ENCODE measurements around the gene IRF7. TPM values are rescaled to one million over a fixed set of nuclear protein-coding genes. Genes with fewer than 3 reads are reported as not detected.

The IRF7 gene
- total RNA-seq (2022; extraction: Qiagen RNA extraction; ENCODE audit: low read depth): 3.3 to 7.2 TPM (median 6.7 TPM) in 5 replicates

DNA sequence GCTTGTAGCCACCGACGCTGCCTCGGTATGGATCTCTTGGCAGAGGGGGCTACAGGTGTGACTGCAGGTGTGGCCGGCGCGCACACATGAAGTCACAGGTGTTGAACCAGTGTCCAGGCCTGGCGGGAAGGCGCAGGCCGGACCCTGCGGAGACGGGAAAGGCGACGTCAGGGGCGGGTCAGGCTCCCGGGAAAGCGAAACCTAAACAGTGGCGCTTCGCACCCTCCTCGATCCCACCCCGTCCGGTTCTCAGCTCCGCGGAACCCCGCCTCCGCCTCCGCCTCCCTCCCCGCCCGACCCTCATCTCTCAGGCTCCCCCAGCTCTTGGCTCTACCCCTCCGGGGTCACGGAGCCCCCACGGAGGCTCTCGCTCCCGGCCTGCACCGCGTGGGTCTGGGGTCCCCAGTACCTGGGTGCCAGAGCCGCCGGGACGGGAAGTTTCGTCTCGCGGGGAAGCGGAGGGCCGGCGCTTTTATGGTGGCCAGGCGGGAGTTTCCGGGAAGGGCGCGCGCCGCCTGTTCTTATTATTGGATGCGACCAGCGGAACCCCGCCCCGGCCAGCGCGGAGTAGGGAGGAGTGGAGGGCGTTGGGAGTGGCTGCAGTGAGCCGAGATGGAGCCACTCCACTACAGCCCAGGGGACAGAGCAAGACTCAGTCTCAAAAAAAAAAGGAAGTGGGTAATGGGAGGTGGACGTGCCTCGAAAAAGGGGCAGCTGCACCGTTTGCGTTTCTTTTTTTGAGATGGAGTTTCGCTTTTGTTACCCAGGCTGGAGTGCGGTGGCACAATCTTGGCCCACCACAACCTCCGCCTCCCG lies at the start of gene IRF7:
Gene IRF7 (minus strand): TSS at position 447 of the 816 bp plus-strand sequence. CDS start 586 bp downstream, outside the sequence.

DNA sequence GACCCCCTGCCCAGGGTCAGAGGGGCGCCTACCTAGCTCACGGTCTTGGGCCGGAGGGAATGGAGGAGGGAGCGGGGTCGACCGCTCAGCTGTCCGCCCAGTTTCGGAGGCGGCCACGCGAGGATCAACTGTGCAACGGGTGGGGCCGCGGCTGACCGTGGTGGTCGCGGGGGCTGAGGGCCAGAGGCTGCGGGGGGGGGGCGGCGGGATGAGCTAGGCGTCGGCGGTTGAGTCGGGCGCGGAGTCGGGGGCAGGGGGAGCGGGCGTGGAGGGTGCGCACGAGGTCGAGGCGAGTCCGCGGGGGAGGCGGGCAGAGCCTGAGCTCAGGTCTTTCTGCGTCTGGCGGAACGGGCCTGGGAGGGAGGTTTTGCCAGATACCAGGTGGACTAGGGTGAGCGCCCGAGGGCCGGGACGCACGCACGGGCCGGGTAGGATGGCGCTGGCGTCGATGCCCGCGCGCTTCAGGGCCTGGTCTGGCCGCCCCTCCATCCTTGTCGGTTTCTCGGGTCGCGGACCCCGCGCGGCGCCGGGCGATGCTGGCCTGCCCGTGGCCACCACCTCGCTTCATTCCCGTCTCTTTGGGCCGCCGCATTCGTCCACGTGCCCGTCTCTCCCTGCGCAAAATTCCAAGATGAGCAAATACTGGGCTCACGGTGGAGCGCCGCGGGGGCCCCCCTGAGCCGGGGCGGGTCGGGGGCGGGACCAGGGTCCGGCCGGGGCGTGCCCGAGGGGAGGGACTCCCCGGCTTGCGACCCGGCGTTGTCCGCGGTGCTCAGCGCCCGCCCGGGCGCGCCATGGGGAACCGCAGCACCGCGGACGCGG lies 21.0 kb upstream of the IRF7 start, which contains the start of gene DRD4:
Gene DRD4 (plus strand): TSS at position 759 of the 822 bp plus-strand sequence. CDS start 36 bp downstream, at position 795.

DNA sequence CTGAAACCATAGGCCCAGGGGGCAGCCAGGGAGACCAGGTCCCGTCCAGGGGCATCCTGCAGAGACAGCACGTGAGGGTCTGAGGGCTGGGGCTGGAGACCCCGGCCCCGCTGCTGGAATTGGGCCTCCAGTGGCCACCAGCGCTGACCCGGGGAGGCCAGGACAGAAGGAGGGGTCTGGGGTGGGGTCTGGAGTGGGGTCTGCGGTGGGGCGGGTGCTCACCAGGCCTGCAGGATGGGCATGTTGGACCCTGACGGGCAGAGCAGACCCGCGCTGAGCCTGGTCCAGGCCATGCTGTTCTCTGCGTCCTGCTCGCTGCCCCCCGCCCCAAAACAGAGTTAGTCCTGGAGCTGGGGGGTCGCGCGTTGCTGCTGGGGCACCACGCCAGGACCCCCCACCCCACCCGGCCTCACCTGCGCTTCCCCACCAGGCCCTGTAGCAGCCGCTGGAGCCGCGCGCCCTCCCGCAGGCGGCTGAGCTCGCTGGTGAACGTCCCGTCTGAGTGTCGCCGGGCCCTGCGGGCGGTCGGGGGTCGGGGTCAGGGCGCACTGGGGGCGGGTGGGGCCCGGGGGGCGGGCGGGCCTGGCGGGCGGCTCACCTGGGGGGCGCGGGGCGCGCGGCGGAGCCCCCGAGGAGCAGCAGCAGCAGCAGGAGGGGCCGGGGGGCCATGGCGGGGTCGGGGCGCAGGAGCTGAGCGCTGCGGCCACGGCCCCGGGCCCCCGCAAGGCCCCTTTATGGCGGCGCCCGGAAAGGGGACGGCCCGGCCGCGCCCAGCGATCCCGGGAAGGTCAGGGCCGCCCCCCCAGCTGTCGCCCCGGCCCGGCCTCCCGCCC lies 10.9 kb upstream of the IRF7 start, which contains the start of gene SCT:
Gene SCT (minus strand): TSS at position 707 of the 833 bp plus-strand sequence. CDS start 38 bp downstream, at position 669.

DNA sequence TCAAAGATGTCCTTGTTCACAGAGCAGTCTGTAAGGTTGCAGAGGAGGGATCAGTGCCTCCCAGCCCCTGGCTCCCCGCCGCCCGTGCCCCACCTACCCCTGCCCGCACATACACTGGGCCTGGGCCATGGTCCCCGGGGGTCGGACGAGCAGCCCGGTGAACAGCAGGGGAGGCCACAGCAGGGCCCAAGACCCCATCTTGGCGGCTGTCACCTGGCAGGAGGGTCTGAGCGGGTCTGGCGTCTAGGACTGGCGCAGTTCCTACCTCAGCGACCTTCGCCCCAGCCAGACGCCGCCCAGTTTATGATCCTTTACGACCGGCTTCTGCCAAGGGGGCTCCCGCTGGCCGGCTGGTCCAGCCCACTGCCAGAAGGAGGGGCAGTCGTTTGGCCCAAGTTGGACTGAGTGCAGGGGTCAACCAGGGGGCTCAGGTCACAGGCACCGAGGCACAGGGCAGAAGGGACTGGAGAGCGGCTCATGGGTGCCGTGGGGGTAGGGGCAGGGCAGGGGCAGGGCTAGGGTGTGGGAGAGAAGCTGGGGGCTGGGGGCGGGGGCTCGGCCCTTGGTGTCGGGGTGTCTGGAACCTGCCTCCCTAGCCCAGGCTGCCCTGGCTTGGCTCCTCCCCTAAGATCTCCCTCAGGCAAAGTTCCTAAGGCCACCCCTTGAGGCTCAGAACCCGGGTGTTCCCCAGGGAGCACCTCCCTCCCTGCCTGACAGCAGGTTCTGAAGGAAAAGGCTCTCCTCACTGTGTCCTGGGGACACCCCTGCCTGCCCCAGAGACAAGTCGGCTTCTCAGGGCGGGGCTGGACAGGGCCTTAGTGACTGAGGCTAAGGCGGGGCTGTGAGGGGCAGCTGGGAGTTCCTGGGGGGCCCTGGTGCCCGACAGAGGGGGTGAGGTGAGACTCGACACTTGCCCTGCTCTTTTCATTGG lies 9.2 kb upstream of the IRF7 start, which contains the start of gene CDHR5:
Gene CDHR5 (minus strand): TSS at position 251 of the 931 bp plus-strand sequence. CDS start 53 bp downstream, at position 198.

DNA sequence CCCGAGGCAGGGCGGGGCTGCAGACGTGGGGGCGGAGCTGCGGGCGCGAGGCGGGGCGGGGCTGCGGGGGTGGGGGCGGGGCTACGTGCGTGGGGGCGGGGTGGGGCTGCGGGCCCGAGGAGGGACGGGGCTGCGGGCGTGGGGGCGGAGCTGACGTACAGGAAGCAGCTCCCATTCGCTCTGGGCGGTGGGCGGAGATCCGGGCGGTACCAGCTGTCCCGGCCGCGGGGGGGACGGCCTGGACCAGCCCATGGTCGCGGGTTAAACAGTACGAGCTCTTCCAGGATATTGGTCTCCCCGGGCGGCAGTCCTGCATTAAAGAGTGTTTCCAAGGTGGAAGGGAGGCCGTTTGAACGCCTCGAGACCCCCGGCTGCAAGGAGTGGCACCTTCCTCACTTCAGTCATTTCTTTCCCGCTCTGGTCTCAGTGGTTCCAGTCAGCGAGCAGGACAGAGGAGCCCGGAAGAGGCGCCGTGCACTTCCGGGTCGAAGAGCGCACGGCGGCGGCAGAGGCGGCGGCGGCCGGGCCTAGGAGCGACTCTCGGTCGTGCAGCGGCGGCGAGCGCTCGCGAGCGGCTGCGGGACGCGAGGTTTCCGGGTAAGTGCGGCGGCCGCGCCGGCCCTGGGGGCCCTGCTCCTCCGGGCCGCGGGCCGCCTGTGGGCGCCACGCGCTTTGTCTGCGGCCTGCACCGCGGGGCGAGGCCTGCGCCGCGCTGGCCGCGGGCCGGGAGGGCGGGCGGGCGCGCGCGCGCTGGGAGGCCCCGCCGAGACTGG lies 39.6 kb downstream of the IRF7 start, which contains the start of gene PHRF1:
Gene PHRF1 (plus strand): TSS at position 475 of the 773 bp plus-strand sequence. CDS start 5,043 bp downstream, outside the sequence.

Other genes with a start within 250 kb of the IRF7 start
- gene B4GALNT4, start 246.5 kb downstream of the IRF7 start, total RNA-seq (2022; extraction: Qiagen RNA extraction; ENCODE audit: low read depth): 11.3 to 21.7 TPM (median 14.1 TPM) in 5 replicates
- 23.3 to 42.5 TPM (median 38.8 TPM) in 5 replicates for gene PKP3, start 221.7 kb downstream of the IRF7 start, total RNA-seq (2022; extraction: Qiagen RNA extraction; ENCODE audit: low read depth)
- 57.1 to 99.3 TPM (median 83.7 TPM) in 5 replicates for gene SIGIRR, start 201.0 kb downstream of the IRF7 start, total RNA-seq (2022; extraction: Qiagen RNA extraction; ENCODE audit: low read depth)
- 0.44 to 1.5 TPM (median 1.1 TPM) in 5 replicates for gene ANO9, start 173.9 kb downstream of the IRF7 start, total RNA-seq (2022; extraction: Qiagen RNA extraction; ENCODE audit: low read depth)
- 26.9 to 53.0 TPM (median 47.1 TPM) in 5 replicates for gene PTDSS2, start 165.7 kb downstream of the IRF7 start, total RNA-seq (2022; extraction: Qiagen RNA extraction; ENCODE audit: low read depth)
- gene RNH1, start 108.7 kb downstream of the IRF7 start, total RNA-seq (2022; extraction: Qiagen RNA extraction; ENCODE audit: low read depth): 101 to 180 TPM (median 170 TPM) in 5 replicates
- gene HRAS, start 80.4 kb downstream of the IRF7 start, total RNA-seq (2022; extraction: Qiagen RNA extraction; ENCODE audit: low read depth): 79.3 to 152 TPM (median 149 TPM) in 5 replicates
- 0.28 to 1.1 TPM (median 0.82 TPM) in 5 replicates for gene LRRC56, start 78.4 kb downstream of the IRF7 start, total RNA-seq (2022; extraction: Qiagen RNA extraction; ENCODE audit: low read depth)
- 1.5 to 4.4 TPM (median 2.8 TPM) in 5 replicates for gene LMNTD2, start 55.2 kb downstream of the IRF7 start, total RNA-seq (2022; extraction: Qiagen RNA extraction; ENCODE audit: low read depth)
- gene RASSF7, start 55.0 kb downstream of the IRF7 start, total RNA-seq (2022; extraction: Qiagen RNA extraction; ENCODE audit: low read depth): 23.6 to 49.6 TPM (median 43.2 TPM) in 5 replicates
- 20.3 to 39.1 TPM (median 37.2 TPM) in 5 replicates for gene PHRF1, start 39.5 kb downstream of the IRF7 start, total RNA-seq (2022; extraction: Qiagen RNA extraction; ENCODE audit: low read depth)
- 0.04 TPM in 1 of 5 replicates, not detected in the others for gene CDHR5, start 9.0 kb upstream of the IRF7 start, total RNA-seq (2022; extraction: Qiagen RNA extraction; ENCODE audit: low read depth)
- gene SCT, start 11.2 kb upstream of the IRF7 start, total RNA-seq (2022; extraction: Qiagen RNA extraction; ENCODE audit: low read depth): not detected in 5 replicates
- gene DRD4, start 21.3 kb upstream of the IRF7 start, total RNA-seq (2022; extraction: Qiagen RNA extraction; ENCODE audit: low read depth): 0.24 to 0.51 TPM (median 0.35 TPM) in 4 of 5 replicates, not detected in the other
- 23.5 to 35.5 TPM (median 33.7 TPM) in 5 replicates for gene DEAF1, start 79.3 kb upstream of the IRF7 start, total RNA-seq (2022; extraction: Qiagen RNA extraction; ENCODE audit: low read depth)
- gene TMEM80, start 79.9 kb upstream of the IRF7 start, total RNA-seq (2022; extraction: Qiagen RNA extraction; ENCODE audit: low read depth): 5.4 to 11.1 TPM (median 9.6 TPM) in 5 replicates
- gene EPS8L2, start 90.3 kb upstream of the IRF7 start, total RNA-seq (2022; extraction: Qiagen RNA extraction; ENCODE audit: low read depth): 64.8 to 145 TPM (median 118 TPM) in 5 replicates
- 387 to 468 TPM (median 402 TPM) in 5 replicates for gene TALDO1, start 131.5 kb upstream of the IRF7 start, total RNA-seq (2022; extraction: Qiagen RNA extraction; ENCODE audit: low read depth)
- 29.4 to 58.7 TPM (median 49.3 TPM) in 5 replicates for gene GATD1, start 161.5 kb upstream of the IRF7 start, total RNA-seq (2022; extraction: Qiagen RNA extraction; ENCODE audit: low read depth)
- gene CEND1, start 174.1 kb upstream of the IRF7 start, total RNA-seq (2022; extraction: Qiagen RNA extraction; ENCODE audit: low read depth): 2.1 to 2.6 TPM (median 2.4 TPM) in 5 replicates
- gene SLC25A22, start 182.3 kb upstream of the IRF7 start, total RNA-seq (2022; extraction: Qiagen RNA extraction; ENCODE audit: low read depth): 17.4 to 39.6 TPM (median 35.3 TPM) in 5 replicates
- 6.5 to 17.3 TPM (median 13.0 TPM) in 5 replicates for gene PIDD1, start 189.3 kb upstream of the IRF7 start, total RNA-seq (2022; extraction: Qiagen RNA extraction; ENCODE audit: low read depth)
- gene RPLP2, start 194.0 kb upstream of the IRF7 start, total RNA-seq (2022; extraction: Qiagen RNA extraction; ENCODE audit: low read depth): 1,646 to 2,381 TPM (median 2,232 TPM) in 5 replicates
- 26.3 to 59.2 TPM (median 52.4 TPM) in 5 replicates for gene PNPLA2, start 203.0 kb upstream of the IRF7 start, total RNA-seq (2022; extraction: Qiagen RNA extraction; ENCODE audit: low read depth)
- gene CRACR2B, start 212.0 kb upstream of the IRF7 start, total RNA-seq (2022; extraction: Qiagen RNA extraction; ENCODE audit: low read depth): 2.9 to 5.2 TPM (median 4.7 TPM) in 5 replicates
- 596 to 862 TPM (median 759 TPM) in 5 replicates for gene CD151, start 217.0 kb upstream of the IRF7 start, total RNA-seq (2022; extraction: Qiagen RNA extraction; ENCODE audit: low read depth)
- 539 to 736 TPM (median 601 TPM) in 5 replicates for gene POLR2L, start 226.6 kb upstream of the IRF7 start, total RNA-seq (2022; extraction: Qiagen RNA extraction; ENCODE audit: low read depth)
- gene TSPAN4, start 226.9 kb upstream of the IRF7 start, total RNA-seq (2022; extraction: Qiagen RNA extraction; ENCODE audit: low read depth): 92.6 to 194 TPM (median 180 TPM) in 5 replicates